Breast epithelium (tissue), 4 donors: Measurements from ENCODE around the gene SMAD9. TPM values are rescaled to one million over a fixed set of nuclear protein-coding genes. Genes with fewer than 3 reads are reported as not detected.

Source experiments
- DNase-seq, 2 donors: peaks; one replicate each; pipeline ENCODE4 v3.0.0-alpha.2; 2019; ENCODE audit warnings: low spot score in 2 of 2
- H3K27ac ChIP-seq, 2 donors: fragments of 200-600 bp; sonication (generic) in 1 of 2; one replicate each; pipeline ENCODE4 v1.5.1; 2016 to 2019; ENCODE audit warnings: mild to moderate bottlenecking in 1 of 2
- H3K27me3 ChIP-seq, 2 donors: fragments of 200-600 bp; sonication (generic) in 1 of 2; one replicate each; pipeline versions ENCODE4 v1.5.1 to v1.6.0; 2017 to 2019; ENCODE audit warnings: control low read depth in 1 of 2, mild to moderate bottlenecking in 1 of 2
- H3K36me3 ChIP-seq: fragments of 200-600 bp; one replicate; pipeline ENCODE4 v1.5.1; 2019
- H3K4me1 ChIP-seq, 2 donors: fragments of 200-600 bp; sonication (generic); one replicate each; pipeline ENCODE4 v1.5.1; 2016 to 2019; ENCODE audit warnings: control low read depth in 1 of 2
- H3K4me3 ChIP-seq, 3 donors: fragments of 200-600 bp; sonication (generic); 1 replicate in 2 of 3; 2 replicates in 1 of 3; pipeline ENCODE4 v1.5.1; 2016 to 2019; ENCODE audit warnings: mild to moderate bottlenecking in 3 of 3, moderate library complexity in 2 of 3
- H3K9me3 ChIP-seq, 2 donors: fragments of 200-600 bp; sonication (generic) in 1 of 2; one replicate each; pipeline ENCODE4 v1.5.1; 2016 to 2019; ENCODE audit warnings: control low read depth in 1 of 2
- POLR2A ChIP-seq: fragments of 450-650 bp; IDR thresholded peaks from one replicate; pipeline ENCODE4 v1.6.1; 2016; ENCODE audit warnings: antibody characterized with exemption, mild to moderate bottlenecking, moderate library complexity
- POLR2AphosphoS5 ChIP-seq, 3 donors: sonication (generic); formaldehyde crosslinking; IDR thresholded peaks; one replicate each; pipeline ENCODE4 v1.6.1; 2017; ENCODE audit warnings: antibody characterized with exemption in 3 of 3
- intact Hi-C: fragments of 100-400 bp; cut with DNase I; formaldehyde crosslinking; loops from one replicate; pipeline ENCODE4 v1.15.1; 2023; ENCODE audit warnings: low total_unique reads
- total RNA-seq, 3 donors: library from RNA; depleted of rRNA; stranded (reverse); fragments of >200 nt; gene quantifications; one replicate each; pipeline ENCODE4 v1.1.0, GENCODE V29; 2016
- TF ChIP-seq, protein P1 (sequence below), 3 donors: fragments of 450-650 bp; IDR thresholded peaks; one replicate each; pipeline ENCODE4 v1.5.1; 2016 to 2017; ENCODE audit warnings: antibody characterized with exemption in 3 of 3, mild to moderate bottlenecking in 3 of 3, moderate library complexity in 3 of 3

SMAD9 gene
- total RNA-seq, 3 donors from 2014 or later = 5.3 to 7.5 (median 5.9) TPM

DNA sequence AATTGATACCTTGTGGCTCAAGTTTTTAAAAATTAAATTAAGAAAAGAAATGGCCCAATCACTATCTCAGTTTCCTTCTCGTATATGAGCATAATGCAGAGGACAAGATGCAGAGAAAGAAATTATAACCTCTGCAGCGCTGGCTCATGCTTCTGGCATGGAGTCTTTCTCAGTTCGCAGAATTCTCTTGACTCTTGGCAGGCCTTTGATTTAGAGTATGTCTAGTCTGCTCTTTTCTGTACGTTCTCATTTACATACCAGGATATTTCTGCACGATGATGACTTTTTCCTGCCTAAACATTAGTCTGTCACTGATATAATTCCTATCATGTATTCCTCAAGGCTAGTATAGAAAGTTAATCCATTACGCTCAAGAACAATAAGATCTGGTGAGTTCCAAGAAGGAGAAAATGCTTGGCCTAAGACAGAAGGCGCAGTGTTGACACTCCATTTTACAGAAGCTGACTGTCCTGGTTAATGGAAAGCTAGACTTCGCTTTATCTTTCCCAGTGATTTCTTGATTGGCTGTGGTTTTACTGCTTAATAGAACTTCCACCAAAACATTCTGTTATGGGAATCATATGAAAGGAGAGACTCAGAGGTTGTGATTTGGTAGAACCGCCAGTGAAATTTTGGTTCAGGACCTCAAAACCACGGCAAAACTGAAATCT is 1.7 kb upstream of the SMAD9 start:
- TF ChIP-seq, protein P1, sequence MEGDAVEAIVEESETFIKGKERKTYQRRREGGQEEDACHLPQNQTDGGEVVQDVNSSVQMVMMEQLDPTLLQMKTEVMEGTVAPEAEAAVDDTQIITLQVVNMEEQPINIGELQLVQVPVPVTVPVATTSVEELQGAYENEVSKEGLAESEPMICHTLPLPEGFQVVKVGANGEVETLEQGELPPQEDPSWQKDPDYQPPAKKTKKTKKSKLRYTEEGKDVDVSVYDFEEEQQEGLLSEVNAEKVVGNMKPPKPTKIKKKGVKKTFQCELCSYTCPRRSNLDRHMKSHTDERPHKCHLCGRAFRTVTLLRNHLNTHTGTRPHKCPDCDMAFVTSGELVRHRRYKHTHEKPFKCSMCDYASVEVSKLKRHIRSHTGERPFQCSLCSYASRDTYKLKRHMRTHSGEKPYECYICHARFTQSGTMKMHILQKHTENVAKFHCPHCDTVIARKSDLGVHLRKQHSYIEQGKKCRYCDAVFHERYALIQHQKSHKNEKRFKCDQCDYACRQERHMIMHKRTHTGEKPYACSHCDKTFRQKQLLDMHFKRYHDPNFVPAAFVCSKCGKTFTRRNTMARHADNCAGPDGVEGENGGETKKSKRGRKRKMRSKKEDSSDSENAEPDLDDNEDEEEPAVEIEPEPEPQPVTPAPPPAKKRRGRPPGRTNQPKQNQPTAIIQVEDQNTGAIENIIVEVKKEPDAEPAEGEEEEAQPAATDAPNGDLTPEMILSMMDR (IDR thresholded peaks at IDR 0.05) = no peak
- no peak for TF ChIP-seq POLR2A
- DNase-seq = no peak
- Histone ChIP-seq H3K27me3 (no peaks in the 10 kb centered on the region), H3K9me3 (no peaks in the 10 kb centered on the region), H3K4me3 (no peak overlapping the region), H3K4me1 (no peaks in the 10 kb centered on the region), H3K27ac (no peak overlapping the region), H3K36me3 (no peaks in the 10 kb centered on the region)
- intact Hi-C loops = no loop called here

DNA sequence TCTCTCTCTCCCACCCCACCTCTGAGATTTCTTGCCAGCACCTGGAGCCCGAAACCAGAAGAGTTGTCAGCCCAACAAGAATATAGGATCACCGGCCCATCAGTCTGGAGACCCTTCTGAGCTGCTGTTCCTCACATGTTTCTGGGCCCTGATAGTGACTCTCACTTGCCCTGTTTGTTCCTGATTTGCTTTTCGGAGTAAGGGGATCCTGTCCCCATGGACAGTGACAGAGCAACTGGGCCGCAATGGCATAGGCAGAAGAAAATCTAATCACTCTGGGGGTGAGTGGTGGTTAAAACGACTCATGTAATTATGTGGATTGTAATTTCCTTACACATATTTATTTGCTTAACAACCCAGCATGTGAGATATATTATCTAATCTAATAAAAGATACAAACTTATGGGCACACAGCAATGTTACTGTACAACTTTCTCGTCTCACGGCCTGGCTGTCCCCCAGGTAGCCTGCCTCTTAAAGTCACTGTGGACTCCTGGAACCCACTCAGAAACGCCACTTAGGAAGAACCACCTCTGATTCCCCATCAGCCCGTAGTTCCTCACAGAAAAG is 663 bp upstream of the SMAD9 start:
- Histone ChIP-seq H3K4me3 (peak overlapping the region; percentile 68 to 85 (median 70)), H3K36me3 (no peaks in the 10 kb centered on the region), H3K27ac (peak overlapping the region in 1 of 2 donors; percentile 70), H3K27me3 (no peaks in the 10 kb centered on the region), H3K4me1 (no peaks in the 10 kb centered on the region), H3K9me3 (no peaks in the 10 kb centered on the region)
- no peak for DNase-seq
- TF ChIP-seq, protein P1 (IDR thresholded peaks at IDR 0.05) = no peak
- TF ChIP-seq POLR2A (no peak), POLR2AphosphoS5 (IDR thresholded peaks at IDR 0.05) (no peak)
- intact Hi-C loops = no loop called here

DNA sequence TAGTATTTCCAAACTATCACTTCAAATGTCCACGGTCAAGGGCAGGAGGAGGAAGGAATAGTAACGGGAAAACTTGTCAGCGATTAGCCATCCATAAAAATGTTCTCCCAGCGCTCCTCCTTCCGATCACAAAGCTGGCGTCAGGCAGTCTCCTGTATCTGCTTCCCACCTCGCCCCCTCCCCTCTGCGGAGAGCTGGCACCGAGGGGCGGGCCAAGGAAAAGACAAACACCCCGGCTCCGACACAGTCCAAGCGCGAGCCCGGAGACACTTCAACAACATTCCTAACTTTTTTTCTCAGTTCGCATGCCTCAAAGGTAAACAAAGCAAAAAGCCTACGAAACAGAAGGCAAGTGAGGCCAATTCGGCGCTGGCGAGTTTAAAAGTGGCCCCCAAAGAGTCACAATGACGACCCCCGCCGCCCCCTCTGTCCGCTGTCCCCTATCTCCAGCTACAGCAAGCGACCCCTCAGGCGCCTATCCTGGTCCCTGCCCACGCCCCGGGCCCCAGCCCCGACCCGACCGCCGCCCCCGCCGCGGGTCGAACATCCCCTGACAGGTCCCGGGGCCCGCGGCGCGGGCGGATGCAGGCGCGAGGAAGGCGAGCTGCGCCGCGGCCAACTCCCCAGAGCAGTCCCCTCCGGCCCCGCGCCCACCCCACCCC is 736 bp downstream of the SMAD9 start:
- TF ChIP-seq POLR2AphosphoS5 (IDR thresholded peaks at IDR 0.05) (no peak), POLR2A (no peak)
- TF ChIP-seq, protein P1 (IDR thresholded peaks at IDR 0.05) = no peak
- no peaks in the 10 kb centered on the region for H3K9me3 ChIP-seq
- no peaks in the 10 kb centered on the region for H3K4me1 ChIP-seq
- H3K4me3 ChIP-seq = peak overlapping the region; percentile 68 to 85 (median 70)
- intact Hi-C loops = loop anchor here (5.0 kb wide), 1 partner anchor 1247 kb away; no protein-coding TSS in a partner anchor
- H3K36me3 ChIP-seq = no peaks in the 10 kb centered on the region
- H3K27me3 ChIP-seq = no peaks in the 10 kb centered on the region
- no peak for DNase-seq
- peak overlapping the region; percentile 29 to 70 for H3K27ac ChIP-seq

DNA sequence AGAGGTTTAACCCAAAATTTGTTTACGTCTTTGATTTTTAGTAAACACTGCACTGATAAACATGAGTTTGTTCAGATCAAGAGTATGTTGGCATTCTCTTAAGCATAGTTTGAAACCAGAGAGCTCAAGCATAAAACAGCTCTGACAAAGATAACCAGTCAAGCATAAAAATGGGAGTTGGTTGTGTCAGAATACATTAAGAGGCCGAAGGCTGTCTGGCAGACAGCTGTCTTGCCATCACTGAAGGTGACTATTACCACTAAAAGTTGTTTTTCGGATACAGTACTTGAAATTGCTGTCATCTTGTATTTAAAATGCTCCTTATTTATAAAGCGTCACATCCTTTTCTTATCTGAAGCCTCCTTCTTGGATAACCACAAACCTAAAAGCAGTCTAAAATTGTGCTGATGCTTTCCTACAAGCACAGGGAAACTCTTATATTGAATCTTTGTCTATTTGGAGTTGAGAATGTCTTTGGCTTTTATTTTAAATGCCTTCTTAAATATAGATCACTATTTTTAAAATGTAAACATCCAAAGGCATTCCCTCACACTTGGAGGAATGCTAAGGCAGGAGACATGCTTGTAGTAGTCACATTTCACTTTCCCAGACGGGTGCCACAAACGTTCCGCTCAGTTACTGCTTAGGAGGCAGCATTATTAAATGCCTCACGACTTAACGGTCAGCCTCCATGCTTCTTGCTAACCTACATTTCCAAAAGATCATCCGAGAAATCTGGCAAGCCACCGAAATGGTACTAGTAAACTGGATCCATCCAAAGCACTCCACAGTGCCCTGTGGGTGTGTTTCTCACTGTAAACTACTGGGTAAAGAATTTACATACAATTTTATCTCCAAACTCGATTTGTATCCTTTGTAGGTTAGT is 1.5 kb downstream of the SMAD9 start:
- no peak for DNase-seq
- no peaks in the 10 kb centered on the region for H3K4me1 ChIP-seq
- no peaks in the 10 kb centered on the region for H3K9me3 ChIP-seq
- peak overlapping the region; percentile 8 to 70 for H3K27ac ChIP-seq
- no peaks in the 10 kb centered on the region for H3K27me3 ChIP-seq
- H3K36me3 ChIP-seq = no peaks in the 10 kb centered on the region
- TF ChIP-seq, protein P1 (IDR thresholded peaks at IDR 0.05) = no peak
- TF ChIP-seq POLR2A (no peak), POLR2AphosphoS5 (IDR thresholded peaks at IDR 0.05) (no peak)
- peak overlapping the region; percentile 68 to 85 (median 70) for H3K4me3 ChIP-seq
- intact Hi-C loops = loop anchor here (5.0 kb wide), 1 partner anchor 1246 kb away; no protein-coding TSS in a partner anchor
